Mucosa of descending colon (tissue), 3 donors: Measurements from ENCODE around the gene EPSTI1. TPM values are rescaled to one million over a fixed set of nuclear protein-coding genes. Genes with fewer than 3 reads are reported as not detected.

Experiments used
- ATAC-seq: fragments of 200-7000 bp; cut with Tn5 transposase; one replicate; pipeline ENCODE4 v1.9.1; 2020; ENCODE audit warnings: mild to moderate bottlenecking, moderate library complexity
- DNase-seq, 3 donors: peaks; one replicate each; pipeline ENCODE4 v3.0.0-alpha.2; 2020
- H3K36me3 ChIP-seq: fragments of 200-600 bp; one replicate; pipeline ENCODE4 v1.8.0; 2021; ENCODE audit warnings: low read depth, mild to moderate bottlenecking
- H3K4me1 ChIP-seq: fragments of 200-600 bp; one replicate; pipeline ENCODE4 v1.8.0; 2021; ENCODE audit warnings: low read depth, mild to moderate bottlenecking
- H3K4me3 ChIP-seq: fragments of 200-600 bp; one replicate; pipeline ENCODE4 v1.8.0; 2021; ENCODE audit warnings: mild to moderate bottlenecking
- H3K9me3 ChIP-seq: fragments of 200-600 bp; one replicate; pipeline ENCODE4 v1.8.0; 2021; ENCODE audit warnings: mild to moderate bottlenecking
- CTCF ChIP-seq: fragments of 200-600 bp; IDR thresholded peaks from one replicate; pipeline ENCODE4 v1.8.0; 2022; ENCODE audit warnings: antibody characterized with exemption, mild to moderate bottlenecking
- intact Hi-C, 2 donors: fragments of 100-400 bp; cut with DNase I in 1 of 2; cut with micrococcal nuclease in 1 of 2; formaldehyde crosslinking; loops; one replicate each; pipeline versions ENCODE4 v1.11.0 to v1.11.1; 2022; cut with DNase I, micrococcal nuclease
- total RNA-seq, 3 donors: library from RNA; stranded (reverse); fragmentation: NEBNext Ultra II Directional in 2 of 3; extraction: Animal tissue kit (Norgen Biotek cat#: 25700) in 2 of 3; gene quantifications; one replicate each; pipeline versions ENCODE4 v1.2.1 to v1.2.4, GENCODE V29; 2021 to 2023
- donor health status: DM: no; HTN: no; CAD: no; lungs with moderate emphysema.
- donor health status: DM: no; HTN: no; CAD: no.
- donor health status: DM: no; HTN: yes; CAD: no.

EPSTI1 gene
- total RNA-seq, 3 donors from 2014 or later = 12.1 to 26.9 (median 19.1) TPM

GRCh38 chr13:42905579-42905978 is 86.5 kb downstream of the EPSTI1 start:
- peak; percentile 60 for ATAC-seq

GRCh38 chr13:42899266-42899665 is 92.8 kb downstream of the EPSTI1 start:
- intact Hi-C loops = no loop called here
- TF ChIP-seq CTCF = no peak

More at GRCh38 chr13:42905579-42905978, 86.5 kb downstream of the EPSTI1 start:
- Histone ChIP-seq H3K36me3 (no peaks in the 10 kb centered on the region), H3K9me3 (no peaks in the 10 kb centered on the region), H3K4me3 (no peak overlapping the region), H3K4me1 (no peaks in the 10 kb centered on the region)
- intact Hi-C loops = no loop called here
- no peak for DNase-seq
- no peak for TF ChIP-seq CTCF

GRCh38 chr13:42895776-42896175 is 96.3 kb downstream of the EPSTI1 start:
- intact Hi-C loops = no loop called here
- no peak for TF ChIP-seq CTCF
- Histone ChIP-seq H3K4me3 (no peak overlapping the region), H3K4me1 (peaks cover 18% of the 10 kb centered on the region), H3K36me3 (no peaks in the 10 kb centered on the region), H3K9me3 (no peaks in the 10 kb centered on the region)
- ATAC-seq (no peak), DNase-seq (no peak)

More at GRCh38 chr13:42899266-42899665, 92.8 kb downstream of the EPSTI1 start:
- H3K4me3 ChIP-seq = no peak overlapping the region
- DNase-seq (no peak), ATAC-seq (no peak)
- peaks cover 5% of the 10 kb centered on the region for H3K4me1 ChIP-seq
- H3K36me3 ChIP-seq = no peaks in the 10 kb centered on the region
- no peaks in the 10 kb centered on the region for H3K9me3 ChIP-seq

GRCh38 chr13:42894765-42895243 is 97.2 kb downstream of the EPSTI1 start:
- no peaks in the 10 kb centered on the region for H3K36me3 ChIP-seq
- H3K4me3 ChIP-seq = no peak overlapping the region
- H3K9me3 ChIP-seq = no peaks in the 10 kb centered on the region
- intact Hi-C loops = no loop called here
- ATAC-seq = no peak
- peaks cover 18% of the 10 kb centered on the region for H3K4me1 ChIP-seq
- DNase-seq = peak in 1 of 3 donors; percentile 43
- no peak for TF ChIP-seq CTCF

GRCh38 chr13:42893214-42893671 is 98.8 kb downstream of the EPSTI1 start:
- Histone ChIP-seq H3K36me3 (no peaks in the 10 kb centered on the region), H3K9me3 (no peaks in the 10 kb centered on the region), H3K4me1 (peaks cover 18% of the 10 kb centered on the region), H3K4me3 (no peak overlapping the region)
- intact Hi-C loops = no loop called here
- ATAC-seq = peak; percentile 56
- TF ChIP-seq CTCF = no peak
- DNase-seq = no peak

GRCh38 chr13:42892760-42893159 is 99.3 kb downstream of the EPSTI1 start:
- no peak for DNase-seq
- ATAC-seq = no peak
- Histone ChIP-seq H3K36me3 (no peaks in the 10 kb centered on the region), H3K4me1 (peaks cover 18% of the 10 kb centered on the region), H3K9me3 (no peaks in the 10 kb centered on the region), H3K4me3 (no peak overlapping the region)
- intact Hi-C loops = no loop called here
- no peak for TF ChIP-seq CTCF
